ENCODE measurements around the gene PANX3. TPM values are rescaled to one million over a fixed set of nuclear protein-coding genes. Genes with fewer than 3 reads are reported as not detected.

PANX3 gene
- total and polyA plus RNA-seq, 10 of the 15 experiments (the other 5 are each of a cell fraction or from before 2014, with no cell fraction given), result not detected

GRCh38 chr11:124569697-124570096 lies 41.5 kb upstream of the PANX3 start, which contains the start of gene OR8A1:
TSS of gene OR8A1 (plus strand) at chr11:124569997. CDS start at chr11:124570120, 123 bp downstream.
- no peak within 1 kb of the TSS for H3K4me2 ChIP-seq (ENCODE audit: control insufficient read depth, insufficient read depth)
- FAIRE-seq, result no peak
- no peak within 1 kb of the TSS for H3K27ac ChIP-seq (ENCODE audit: control insufficient read depth, insufficient read depth)
- ATAC-seq, result no peak
- TF ChIP-seq POLR2AphosphoS2 (IDR thresholded peaks at IDR 0.05; ENCODE audit: low read depth, low read length), result no peak
- TF ChIP-seq, protein P1, sequence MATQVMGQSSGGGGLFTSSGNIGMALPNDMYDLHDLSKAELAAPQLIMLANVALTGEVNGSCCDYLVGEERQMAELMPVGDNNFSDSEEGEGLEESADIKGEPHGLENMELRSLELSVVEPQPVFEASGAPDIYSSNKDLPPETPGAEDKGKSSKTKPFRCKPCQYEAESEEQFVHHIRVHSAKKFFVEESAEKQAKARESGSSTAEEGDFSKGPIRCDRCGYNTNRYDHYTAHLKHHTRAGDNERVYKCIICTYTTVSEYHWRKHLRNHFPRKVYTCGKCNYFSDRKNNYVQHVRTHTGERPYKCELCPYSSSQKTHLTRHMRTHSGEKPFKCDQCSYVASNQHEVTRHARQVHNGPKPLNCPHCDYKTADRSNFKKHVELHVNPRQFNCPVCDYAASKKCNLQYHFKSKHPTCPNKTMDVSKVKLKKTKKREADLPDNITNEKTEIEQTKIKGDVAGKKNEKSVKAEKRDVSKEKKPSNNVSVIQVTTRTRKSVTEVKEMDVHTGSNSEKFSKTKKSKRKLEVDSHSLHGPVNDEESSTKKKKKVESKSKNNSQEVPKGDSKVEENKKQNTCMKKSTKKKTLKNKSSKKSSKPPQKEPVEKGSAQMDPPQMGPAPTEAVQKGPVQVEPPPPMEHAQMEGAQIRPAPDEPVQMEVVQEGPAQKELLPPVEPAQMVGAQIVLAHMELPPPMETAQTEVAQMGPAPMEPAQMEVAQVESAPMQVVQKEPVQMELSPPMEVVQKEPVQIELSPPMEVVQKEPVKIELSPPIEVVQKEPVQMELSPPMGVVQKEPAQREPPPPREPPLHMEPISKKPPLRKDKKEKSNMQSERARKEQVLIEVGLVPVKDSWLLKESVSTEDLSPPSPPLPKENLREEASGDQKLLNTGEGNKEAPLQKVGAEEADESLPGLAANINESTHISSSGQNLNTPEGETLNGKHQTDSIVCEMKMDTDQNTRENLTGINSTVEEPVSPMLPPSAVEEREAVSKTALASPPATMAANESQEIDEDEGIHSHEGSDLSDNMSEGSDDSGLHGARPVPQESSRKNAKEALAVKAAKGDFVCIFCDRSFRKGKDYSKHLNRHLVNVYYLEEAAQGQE (IDR thresholded peaks at IDR 0.05; ENCODE audit: low read depth, low read length), result no peak
- no peak for TF ChIP-seq CBX5 (IDR thresholded peaks at IDR 0.05; ENCODE audit: low read depth)
- CTCF ChIA-PET, result no interaction called here
- in situ Hi-C loops (cut with MboI) (no loop called here), intact Hi-C loops (cut with micrococcal nuclease; ENCODE audit: unreplicated experiment) (no loop called here)
- no peak for DNase-seq (ENCODE audit: low read depth, low spot score)
- SMC1A ChIA-PET (ENCODE audit: uncharacterized antibody, unreplicated experiment), result interaction anchor here (0.7 kb wide), 1 partner anchor 19 kb away, joined by 3 read pairs; no protein-coding TSS in a partner anchor
- H2AFZ ChIP-seq (ENCODE audit: control insufficient read depth, low read depth, low read length), result no peak within 1 kb of the TSS
- WGBS (ENCODE audit: insufficient coverage, insufficient replicate concordance, low lambda C conversion rate, missing lambda C conversion rate), result 0% methylated on average over 4 of the region's 4 CpGs
- no peaks in the 10 kb centered on the region for H3K36me3 ChIP-seq (ENCODE audit: control insufficient read depth in 2 of 2, insufficient read depth in 2 of 2, low read length in 1 of 2)
- peaks cover 0 to 2% of the 10 kb centered on the region in 2 experiments; a peak in 2 of 4 replicates for H3K27me3 ChIP-seq (replicated peaks in 1 of 2; ENCODE audit: control insufficient read depth in 2 of 2, insufficient read depth in 2 of 2, low read length in 1 of 2)
- H3K9me3 ChIP-seq (replicated peaks; ENCODE audit: control insufficient read depth, insufficient read depth, low read length), result no peaks in the 10 kb centered on the region
- H3K4me1 ChIP-seq (ENCODE audit: control insufficient read depth, insufficient read depth, low read length), result no peaks in the 10 kb centered on the region
- POLR2A ChIA-PET, result no interaction called here
- RAD21 ChIA-PET (ENCODE audit: unreplicated experiment), result no interaction called here
- H3K9ac ChIP-seq (ENCODE audit: control insufficient read depth, insufficient read depth, low read length), result no peak within 1 kb of the TSS
- H3K4me3 ChIP-seq, result no peak within 1 kb of the TSS
- H4K20me1 ChIP-seq (ENCODE audit: control insufficient read depth, insufficient read depth), result no peaks in the 10 kb centered on the region
- no peaks in the 10 kb centered on the region for H3K79me2 ChIP-seq (ENCODE audit: control insufficient read depth, insufficient read depth, low read length)
- BruUV-seq (replicated peaks), result no TSS peak

- Histone ChIP-seq H3K9me3 (replicated peaks; ENCODE audit: control insufficient read depth, insufficient read depth, low read length) (no peaks in the 10 kb centered on the region), H3K79me2 (ENCODE audit: control insufficient read depth, insufficient read depth, low read length) (no peaks in the 10 kb centered on the region), H4K20me1 (ENCODE audit: control insufficient read depth, insufficient read depth) (no peaks in the 10 kb centered on the region), H3K9ac (ENCODE audit: control insufficient read depth, insufficient read depth, low read length) (no peak overlapping the region), H2AFZ (ENCODE audit: control insufficient read depth, low read depth, low read length) (no peak overlapping the region), H3K4me2 (ENCODE audit: control insufficient read depth, insufficient read depth) (no peak overlapping the region), H3K27me3 (replicated peaks in 1 of 2; ENCODE audit: control insufficient read depth in 2 of 2, insufficient read depth in 2 of 2, low read length in 1 of 2) (peaks cover 0 to 2% of the 10 kb centered on the region in 2 experiments; a peak in 2 of 4 replicates), H3K4me3 (no peak overlapping the region), H3K4me1 (ENCODE audit: control insufficient read depth, insufficient read depth, low read length) (no peaks in the 10 kb centered on the region), H3K27ac (ENCODE audit: control insufficient read depth, insufficient read depth) (no peak overlapping the region), H3K36me3 (ENCODE audit: control insufficient read depth in 2 of 2, insufficient read depth in 2 of 2, low read length in 1 of 2) (no peaks in the 10 kb centered on the region)
- POLR2A ChIA-PET, result no interaction called here
- BruUV-seq (replicated peaks), result no TSS peak
- in situ Hi-C loops (cut with MboI), result no loop called here
- no peak for FAIRE-seq
- RAD21 ChIA-PET (ENCODE audit: unreplicated experiment), result no interaction called here
- WGBS (ENCODE audit: insufficient coverage, insufficient replicate concordance, low lambda C conversion rate, missing lambda C conversion rate), result 25% methylated on average over 7 of the region's 7 CpGs
- intact Hi-C loops (cut with micrococcal nuclease; ENCODE audit: unreplicated experiment), result no loop called here
- CTCF ChIA-PET, result interaction anchor here (1.4 kb wide), 1 partner anchor 14 kb away, joined by 4 read pairs; no protein-coding TSS in a partner anchor
- ATAC-seq, result no peak
- DNase-seq (ENCODE audit: low read depth, low spot score), result no peak
- SMC1A ChIA-PET (ENCODE audit: uncharacterized antibody, unreplicated experiment), result no interaction called here
- TF ChIP-seq RB1 (IDR thresholded peaks at IDR 0.05; ENCODE audit: borderline replicate concordance) (no peak), SPI1 (IDR thresholded peaks at IDR 0.05; ENCODE audit: borderline replicate concordance, insufficient read depth, low read depth, low read length) (no peak), POLR2A (IDR thresholded peaks at IDR 0.05; ENCODE audit: low read depth, low read length) (no peak), ATF7 (IDR thresholded peaks at IDR 0.05; ENCODE audit: low read depth) (no peak), CBFB (IDR thresholded peaks at IDR 0.05; ENCODE audit: low read depth) (no peak), EP300 (IDR thresholded peaks at IDR 0.05; ENCODE audit: borderline replicate concordance in 1 of 2, control insufficient read depth in 1 of 2, low read depth in 2 of 2, low read length in 2 of 2) (no peak), NR2F1 (conservative IDR thresholded peaks at IDR 0.05) (no peak), HDAC2 (IDR thresholded peaks at IDR 0.05) (no peak), ZBTB4 (CRISPR knock-in tag; IDR thresholded peaks at IDR 0.05) (no peak)
Observed at GRCh38 chr11:124570160-124570559, 41.1 kb upstream of the PANX3 start.

Data from GM12878 (cell line).